Gastrocnemius medialis (tissue), 4 donors: ENCODE measurements around the gene WDFY3. TPM values are rescaled to one million over a fixed set of nuclear protein-coding genes. Genes with fewer than 3 reads are reported as not detected.
"Not testable (repeated sequence)": the region's sequence is repeated elsewhere in the genome, so short reads cannot be mapped to it uniquely, and the experiment has no call there.

ENCODE experiments used
- ATAC-seq, 2 donors: fragments of 150-250 bp; one replicate each; pipeline ENCODE4 v1.9.1; 2016
- DNase-seq, 2 donors: peaks; one replicate each; pipeline ENCODE4 v3.0.0-alpha.2; 2019
- H3K27ac ChIP-seq, 4 donors: fragments of 200-600 bp; sonication (generic); 1 replicate in 1 of 4; 2 replicates in 3 of 4; pipeline ENCODE4 v1.5.1; 2016 to 2018; ENCODE audit warnings: mild to moderate bottlenecking in 2 of 4, moderate library complexity in 1 of 4
- H3K27me3 ChIP-seq, 3 donors: fragments of 200-600 bp; sonication (generic) in 2 of 3; 1 replicate in 1 of 3; 2 replicates in 2 of 3; pipeline versions ENCODE4 v1.5.1 to v1.6.0; 2016 to 2019; ENCODE audit warnings: mild to moderate bottlenecking in 1 of 3, moderate library complexity in 1 of 3
- H3K36me3 ChIP-seq, 2 donors: fragments of 200-600 bp; sonication (generic) in 1 of 2; one replicate each; pipeline ENCODE4 v1.5.1; 2017 to 2018
- H3K4me1 ChIP-seq, 2 donors: fragments of 200-600 bp; sonication (generic) in 1 of 2; one replicate each; pipeline ENCODE4 v1.5.1; 2016 to 2017; ENCODE audit warnings: mild to moderate bottlenecking in 2 of 2
- H3K4me3 ChIP-seq, 4 donors: fragments of 200-600 bp; sonication (generic) in 3 of 4; 1 replicate in 1 of 4; 2 replicates in 3 of 4; pipeline ENCODE4 v1.5.1; 2016 to 2019; ENCODE audit warnings: mild to moderate bottlenecking in 2 of 4
- H3K9me3 ChIP-seq, 3 donors: fragments of 200-600 bp; sonication (generic) in 2 of 3; 1 replicate in 1 of 3; 2 replicates in 2 of 3; pipeline ENCODE4 v1.5.1; 2016 to 2019
- CTCF ChIP-seq, 5 experiments: fragments of 450-650 bp in 3 of 5; fragments of 200-600 bp in 2 of 5; sonication (generic) in 2 of 5; IDR thresholded peaks in 4 of 5; conservative IDR thresholded peaks in 1 of 5; 1 replicate in 4 of 5; 2 replicates in 1 of 5; pipeline ENCODE4 v1.5.1; 2016 to 2019; ENCODE audit warnings: antibody characterized with exemption in 5 of 5, mild to moderate bottlenecking in 3 of 5, moderate library complexity in 3 of 5
- POLR2A ChIP-seq, 2 donors: fragments of 450-650 bp; IDR thresholded peaks; one replicate each; pipeline ENCODE4 v1.6.1; 2017; ENCODE audit warnings: antibody characterized with exemption in 2 of 2, mild to moderate bottlenecking in 2 of 2, moderate library complexity in 2 of 2
- in situ Hi-C, 4 donors: fragments of 200-750 bp; cut with MboI; loops; one replicate each; pipeline versions ENCODE4 v1.15.0 to v1.8.0; 2017; ENCODE audit warnings: low sequenced_read_pairs in 4 of 4
- intact Hi-C: fragments of 100-400 bp; cut with DNase I; formaldehyde crosslinking; loops from one replicate; pipeline ENCODE4 v1.15.1; 2023; ENCODE audit warnings: low total_unique reads
- total RNA-seq, 4 donors: library from RNA; depleted of rRNA; stranded (reverse); fragments of >200 nt; gene quantifications; one replicate each; pipeline versions ENCODE4 v1.1.0 to v1.2.3, GENCODE V29; 2016

WDFY3 gene
- total RNA-seq, 4 donors from 2014 or later = 28.3 to 65.9 (median 36.4) TPM

- ATAC-seq = no peak
- peaks cover 0 to 12% of the 10 kb centered on the region in 2 donors for H3K36me3 ChIP-seq
These were observed 156.5 kb downstream of the WDFY3 start for GRCh38 chr4:84809946-84810345.

GRCh38 chr4:84808332-84808731 lies 158.2 kb downstream of the WDFY3 start:
- no peak overlapping the region for H3K27ac ChIP-seq
- no peaks in the 10 kb centered on the region for H3K27me3 ChIP-seq
- H3K36me3 ChIP-seq = peaks cover 0 to 15% of the 10 kb centered on the region in 2 donors
- TF ChIP-seq POLR2A (IDR thresholded peaks at IDR 0.05) (no peak), CTCF (IDR thresholded peaks at IDR 0.05 in 4 of 5, conservative IDR thresholded peaks at IDR 0.05 in 1 of 5) (no peak)
- H3K9me3 ChIP-seq = no peaks in the 10 kb centered on the region
- H3K4me3 ChIP-seq = no peak overlapping the region
- DNase-seq = no peak
- ATAC-seq = no peak
- in situ Hi-C loops (no loop called here), intact Hi-C loops (no loop called here)
- H3K4me1 ChIP-seq = no peaks in the 10 kb centered on the region

More at GRCh38 chr4:84809946-84810345, 156.5 kb downstream of the WDFY3 start:
- Histone ChIP-seq H3K27me3 (no peaks in the 10 kb centered on the region), H3K27ac (no peak overlapping the region), H3K4me1 (peaks cover 0 to 9% of the 10 kb centered on the region in 2 donors), H3K9me3 (no peaks in the 10 kb centered on the region), H3K4me3 (no peak overlapping the region)
- TF ChIP-seq POLR2A (IDR thresholded peaks at IDR 0.05) (no peak), CTCF (IDR thresholded peaks at IDR 0.05 in 4 of 5, conservative IDR thresholded peaks at IDR 0.05 in 1 of 5) (no peak)
- intact Hi-C loops (loop anchor here (5.0 kb wide), 1 partner anchor 157 kb away; the partner anchor contains the start of gene WDFY3), in situ Hi-C loops (no loop called here)
- DNase-seq = no peak

GRCh38 chr4:84806541-84806940 lies 159.9 kb downstream of the WDFY3 start:
- H3K4me1 ChIP-seq, in situ Hi-C loops, H3K27me3 ChIP-seq, H3K27ac ChIP-seq, ATAC-seq, DNase-seq, intact Hi-C loops, H3K4me3 ChIP-seq, H3K9me3 ChIP-seq: not testable (repeated sequence)
- peaks cover 0 to 33% of the 10 kb centered on the region in 2 donors for H3K36me3 ChIP-seq

GRCh38 chr4:84804136-84804535 lies 162.4 kb downstream of the WDFY3 start:
- no peaks in the 10 kb centered on the region for H3K4me1 ChIP-seq
- peaks cover 2 to 35% of the 10 kb centered on the region in 2 donors for H3K36me3 ChIP-seq
- DNase-seq (no peak), ATAC-seq (no peak)
- H3K4me3 ChIP-seq = no peak overlapping the region
- in situ Hi-C loops = no loop called here
- no peak overlapping the region for H3K27ac ChIP-seq
- H3K9me3 ChIP-seq = no peaks in the 10 kb centered on the region
- TF ChIP-seq CTCF (IDR thresholded peaks at IDR 0.05 in 4 of 5, conservative IDR thresholded peaks at IDR 0.05 in 1 of 5) = no peak
- TF ChIP-seq POLR2A (IDR thresholded peaks at IDR 0.05) = no peak
- intact Hi-C loops = no loop called here
- H3K27me3 ChIP-seq = no peaks in the 10 kb centered on the region

- Histone ChIP-seq H3K9me3 (no peaks in the 10 kb centered on the region), H3K36me3 (peaks cover 2 to 33% of the 10 kb centered on the region in 2 donors), H3K4me1 (no peaks in the 10 kb centered on the region), H3K27me3 (no peaks in the 10 kb centered on the region), H3K27ac (no peak overlapping the region), H3K4me3 (no peak overlapping the region)
- DNase-seq (no peak), ATAC-seq (peak in 1 of 2 donors; percentile 62)
- intact Hi-C loops (no loop called here), in situ Hi-C loops (no loop called here)
- TF ChIP-seq POLR2A (IDR thresholded peaks at IDR 0.05) = no peak
- TF ChIP-seq CTCF (IDR thresholded peaks at IDR 0.05 in 4 of 5, conservative IDR thresholded peaks at IDR 0.05 in 1 of 5) = no peak
These were observed 162.8 kb downstream of the WDFY3 start for GRCh38 chr4:84803720-84804119.
